ENCODE data around the gene GSTM2.

DNA sequence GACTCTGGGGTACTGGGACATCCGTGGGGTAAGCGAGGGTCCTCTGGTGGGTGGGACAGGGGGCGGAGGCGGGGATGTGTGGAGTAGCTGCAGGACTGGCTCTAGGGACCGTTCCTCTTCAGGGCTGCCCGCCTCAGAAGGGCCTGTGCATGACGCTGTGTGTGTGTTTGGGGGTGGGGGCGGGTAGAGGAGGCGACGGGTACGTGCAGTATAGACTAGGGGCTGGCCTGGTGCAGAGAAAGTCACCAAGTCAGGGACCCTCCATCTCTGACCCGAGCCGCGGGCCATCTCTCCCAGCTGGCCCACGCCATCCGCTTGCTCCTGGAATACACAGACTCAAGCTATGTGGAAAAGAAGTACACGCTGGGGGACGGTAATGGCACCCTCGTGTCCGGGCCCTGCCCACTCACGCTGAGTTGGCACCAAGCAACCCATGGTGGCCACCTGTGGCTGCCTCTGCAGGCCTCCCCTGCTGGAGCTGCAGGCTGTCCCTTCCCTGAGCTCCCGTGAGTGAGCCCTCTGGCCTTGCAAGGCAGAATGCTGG lies 44.5 kb downstream of the GSTM2 start:
- no peak for TF ChIP-seq POLR2A (IDR thresholded peaks at IDR 0.05)
- TF ChIP-seq, protein P1, sequence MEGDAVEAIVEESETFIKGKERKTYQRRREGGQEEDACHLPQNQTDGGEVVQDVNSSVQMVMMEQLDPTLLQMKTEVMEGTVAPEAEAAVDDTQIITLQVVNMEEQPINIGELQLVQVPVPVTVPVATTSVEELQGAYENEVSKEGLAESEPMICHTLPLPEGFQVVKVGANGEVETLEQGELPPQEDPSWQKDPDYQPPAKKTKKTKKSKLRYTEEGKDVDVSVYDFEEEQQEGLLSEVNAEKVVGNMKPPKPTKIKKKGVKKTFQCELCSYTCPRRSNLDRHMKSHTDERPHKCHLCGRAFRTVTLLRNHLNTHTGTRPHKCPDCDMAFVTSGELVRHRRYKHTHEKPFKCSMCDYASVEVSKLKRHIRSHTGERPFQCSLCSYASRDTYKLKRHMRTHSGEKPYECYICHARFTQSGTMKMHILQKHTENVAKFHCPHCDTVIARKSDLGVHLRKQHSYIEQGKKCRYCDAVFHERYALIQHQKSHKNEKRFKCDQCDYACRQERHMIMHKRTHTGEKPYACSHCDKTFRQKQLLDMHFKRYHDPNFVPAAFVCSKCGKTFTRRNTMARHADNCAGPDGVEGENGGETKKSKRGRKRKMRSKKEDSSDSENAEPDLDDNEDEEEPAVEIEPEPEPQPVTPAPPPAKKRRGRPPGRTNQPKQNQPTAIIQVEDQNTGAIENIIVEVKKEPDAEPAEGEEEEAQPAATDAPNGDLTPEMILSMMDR (IDR thresholded peaks at IDR 0.05): no peak

All from heart left ventricle (tissue), 13 donors.